HFF-Myc (cell line): Measurements from ENCODE around the gene PROKR1.

Experiments used
- DNase-seq: peaks from one replicate; pipeline ENCODE4 v3.0.0-alpha.2; 2011; ENCODE audit warnings: low read depth; ENCODE audit errors: extremely low read depth
- H3K4me3 ChIP-seq: replicated peaks from 2 replicates; pipeline ENCODE4 v1.5.1; 2011; ENCODE audit warnings: low read depth, mild to moderate bottlenecking, control low read depth, low read length
- TF ChIP-seq, protein P1 (sequence below): IDR thresholded peaks from 2 replicates; pipeline ENCODE4 v1.5.1; 2012; ENCODE audit warnings: mild to moderate bottlenecking, low read depth, low read length, control low read depth; ENCODE audit errors: missing control alignments

The PROKR1 gene

DNA sequence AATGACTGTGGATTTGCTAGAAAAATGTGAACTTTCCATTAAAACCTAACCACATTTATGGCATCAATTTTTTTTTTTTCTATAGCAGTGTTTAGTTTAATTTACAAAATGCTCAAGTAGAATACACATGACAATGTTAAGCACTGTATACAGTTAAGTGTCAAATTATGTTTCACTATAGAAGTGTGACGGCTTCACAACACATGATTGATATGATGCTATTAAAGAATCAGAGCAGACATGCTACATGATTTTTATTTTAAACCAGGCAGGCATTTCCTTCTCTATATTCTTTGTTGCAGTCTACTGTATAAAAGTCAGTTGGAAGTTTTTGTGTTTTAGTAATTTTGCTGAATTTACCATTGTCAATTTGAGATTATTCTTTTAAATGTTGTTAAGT, 43.6 kb downstream of the PROKR1 start:
- DNase-seq, result no peak
- no peak overlapping the region for H3K4me3 ChIP-seq
- TF ChIP-seq, protein P1, sequence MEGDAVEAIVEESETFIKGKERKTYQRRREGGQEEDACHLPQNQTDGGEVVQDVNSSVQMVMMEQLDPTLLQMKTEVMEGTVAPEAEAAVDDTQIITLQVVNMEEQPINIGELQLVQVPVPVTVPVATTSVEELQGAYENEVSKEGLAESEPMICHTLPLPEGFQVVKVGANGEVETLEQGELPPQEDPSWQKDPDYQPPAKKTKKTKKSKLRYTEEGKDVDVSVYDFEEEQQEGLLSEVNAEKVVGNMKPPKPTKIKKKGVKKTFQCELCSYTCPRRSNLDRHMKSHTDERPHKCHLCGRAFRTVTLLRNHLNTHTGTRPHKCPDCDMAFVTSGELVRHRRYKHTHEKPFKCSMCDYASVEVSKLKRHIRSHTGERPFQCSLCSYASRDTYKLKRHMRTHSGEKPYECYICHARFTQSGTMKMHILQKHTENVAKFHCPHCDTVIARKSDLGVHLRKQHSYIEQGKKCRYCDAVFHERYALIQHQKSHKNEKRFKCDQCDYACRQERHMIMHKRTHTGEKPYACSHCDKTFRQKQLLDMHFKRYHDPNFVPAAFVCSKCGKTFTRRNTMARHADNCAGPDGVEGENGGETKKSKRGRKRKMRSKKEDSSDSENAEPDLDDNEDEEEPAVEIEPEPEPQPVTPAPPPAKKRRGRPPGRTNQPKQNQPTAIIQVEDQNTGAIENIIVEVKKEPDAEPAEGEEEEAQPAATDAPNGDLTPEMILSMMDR, result no peak

- DNase-seq, result no peak
- no peak overlapping the region for H3K4me3 ChIP-seq
- TF ChIP-seq, protein P1, result no peak
These were observed 46.5 kb downstream of the PROKR1 start for GRCh38 chr2:68689553-68690537.

DNA sequence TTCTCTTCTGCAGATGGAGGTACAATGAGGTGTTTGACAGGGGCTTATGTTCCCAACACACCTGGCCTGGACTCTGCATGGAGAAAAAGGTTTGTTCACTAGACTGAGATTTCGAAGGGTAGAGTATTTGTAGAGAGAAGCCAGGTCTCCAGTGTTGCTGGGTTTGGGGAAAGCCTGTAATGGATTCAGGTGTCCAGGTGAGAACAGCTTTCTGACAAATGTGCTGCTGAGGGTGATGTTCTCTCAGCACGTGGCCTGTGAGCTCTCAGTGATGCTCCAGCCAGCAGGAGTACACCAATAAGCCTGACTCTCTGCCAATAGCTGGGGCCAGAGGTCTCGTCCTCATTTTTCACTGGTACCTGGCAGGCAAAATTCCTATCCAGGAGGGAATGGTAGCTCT, 47.5 kb downstream of the PROKR1 start:
- no peak for DNase-seq
- TF ChIP-seq, protein P1, result no peak
- H3K4me3 ChIP-seq, result no peak overlapping the region

- DNase-seq, result no peak
- H3K4me3 ChIP-seq, result no peak overlapping the region
- TF ChIP-seq, protein P1, result no peak
These were observed 49.1 kb downstream of the PROKR1 start for GRCh38 chr2:68692511-68692910.

GRCh38 chr2:68693951-68694350, 50.6 kb downstream of the PROKR1 start:
- H3K4me3 ChIP-seq, result no peak overlapping the region
- TF ChIP-seq, protein P1, result no peak
- DNase-seq, result no peak

DNA sequence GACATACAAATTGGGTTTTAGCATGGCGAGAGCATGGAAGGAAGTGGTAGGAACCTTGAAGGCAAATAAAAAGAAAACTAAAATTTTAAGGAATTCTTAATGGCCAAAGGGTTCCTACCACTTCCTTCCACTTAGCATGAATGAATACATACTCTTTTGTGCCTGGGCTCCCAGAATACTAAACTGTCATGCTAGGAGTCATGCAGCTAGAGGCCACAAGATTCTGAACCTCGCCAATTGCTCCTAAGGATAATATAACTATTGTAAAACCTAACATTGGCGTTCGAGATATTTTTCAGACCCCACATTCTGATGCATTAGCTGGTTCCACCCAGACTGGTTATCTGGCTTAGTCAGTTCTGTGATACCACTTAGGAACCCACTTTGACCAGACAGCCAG, 52.6 kb downstream of the PROKR1 start:
- H3K4me3 ChIP-seq, result no peak overlapping the region
- TF ChIP-seq, protein P1, result no peak
- DNase-seq, result no peak
